Mesenchymal stem cell (in vitro differentiated cells and primary cell): ENCODE measurements around the gene RPS6KA2.

Experiments
- DNase-seq: peaks from one replicate; pipeline ENCODE4 v3.0.0-alpha.2; 2013
- H2AFZ ChIP-seq: one replicate; pipeline ENCODE4 v1.6.1; 2013; ENCODE audit warnings: low read depth, mild to moderate bottlenecking, control low read depth, inconsistent platforms, low read length, moderate library complexity
- H2AK5ac ChIP-seq: 2 replicates; pipeline ENCODE4 v1.6.1; 2013; ENCODE audit warnings: low read length, moderate library complexity, mild to moderate bottlenecking, inconsistent platforms; ENCODE audit not compliant: severe bottlenecking
- H2BK120ac ChIP-seq: one replicate; pipeline ENCODE4 v1.6.1; 2013; ENCODE audit warnings: low read depth, mild to moderate bottlenecking, inconsistent platforms, low read length, moderate library complexity
- H2BK12ac ChIP-seq, 2 experiments: one replicate each; pipeline ENCODE4 v1.6.1; 2013; ENCODE audit warnings: inconsistent platforms in 2 of 2, low read length in 2 of 2, mild to moderate bottlenecking in 2 of 2, moderate library complexity in 2 of 2, control low read depth in 1 of 2
- H2BK15ac ChIP-seq: one replicate; pipeline ENCODE4 v1.6.1; 2013; ENCODE audit warnings: mild to moderate bottlenecking, low read depth, inconsistent platforms; ENCODE audit not compliant: poor library complexity, severe bottlenecking
- H2BK5ac ChIP-seq: 2 replicates; pipeline ENCODE4 v1.6.1; 2013; ENCODE audit warnings: low read depth, mild to moderate bottlenecking, low read length, control low read depth, inconsistent platforms; ENCODE audit not compliant: poor library complexity, severe bottlenecking
- H3K14ac ChIP-seq, 2 experiments: one replicate each; pipeline ENCODE4 v1.6.1; 2013; ENCODE audit warnings: inconsistent platforms in 2 of 2, low read length in 2 of 2, control low read depth in 1 of 2, mild to moderate bottlenecking in 1 of 2, moderate library complexity in 1 of 2
- H3K18ac ChIP-seq, 2 experiments: one replicate each; pipeline ENCODE4 v1.6.1; 2013; ENCODE audit warnings: inconsistent platforms in 2 of 2, low read length in 2 of 2, control low read depth in 1 of 2, low read depth in 1 of 2, mild to moderate bottlenecking in 1 of 2
- H3K23ac ChIP-seq, 2 experiments: one replicate each; pipeline ENCODE4 v1.6.1; 2013; ENCODE audit warnings: inconsistent platforms in 2 of 2, low read length in 2 of 2, mild to moderate bottlenecking in 2 of 2, moderate library complexity in 2 of 2, control low read depth in 1 of 2
- H3K27ac ChIP-seq: 2 replicates; pipeline ENCODE4 v1.5.1; 2013; ENCODE audit warnings: mild to moderate bottlenecking, moderate library complexity, low read length, control low read depth, inconsistent platforms; ENCODE audit not compliant: poor library complexity, severe bottlenecking
- H3K27me3 ChIP-seq, 2 experiments: 2 replicates each; pipeline versions ENCODE4 v1.6.1 to v1.7.0; 2013; ENCODE audit warnings: low read length in 2 of 2, mild to moderate bottlenecking in 2 of 2, moderate library complexity in 2 of 2, control low read depth in 1 of 2, inconsistent platforms in 1 of 2; ENCODE audit not compliant: control insufficient read depth in 1 of 2, insufficient read depth in 1 of 2
- H3K36me3 ChIP-seq, 2 experiments: 2 replicates each; pipeline versions ENCODE4 v1.6.1 to v1.7.0; 2013; ENCODE audit warnings: low read length in 2 of 2, control low read depth in 1 of 2, inconsistent platforms in 1 of 2, low read depth in 1 of 2, mild to moderate bottlenecking in 1 of 2; ENCODE audit not compliant: insufficient read depth in 2 of 2, control insufficient read depth in 1 of 2
- H3K4ac ChIP-seq, 2 experiments: one replicate each; pipeline ENCODE4 v1.6.1; 2013; ENCODE audit warnings: inconsistent platforms in 2 of 2, low read length in 2 of 2, mild to moderate bottlenecking in 2 of 2, moderate library complexity in 2 of 2, control low read depth in 1 of 2, low read depth in 1 of 2
- H3K4me1 ChIP-seq: 2 replicates; pipeline ENCODE4 v1.6.1; 2013; ENCODE audit warnings: low read depth, low read length, control low read depth; ENCODE audit not compliant: control insufficient read depth, insufficient read depth
- H3K4me2 ChIP-seq: 2 replicates; pipeline ENCODE4 v1.6.1; 2013; ENCODE audit warnings: low read length, mild to moderate bottlenecking, inconsistent platforms; ENCODE audit not compliant: poor library complexity, severe bottlenecking
- H3K4me3 ChIP-seq, 2 experiments: 2 replicates each; pipeline versions ENCODE4 v1.5.1 to v1.7.0; 2013; ENCODE audit warnings: low read length in 2 of 2, mild to moderate bottlenecking in 2 of 2, control low read depth in 1 of 2, low read depth in 1 of 2; ENCODE audit not compliant: insufficient read depth in 1 of 2
- H3K79me1 ChIP-seq: replicated peaks from 2 replicates; pipeline ENCODE4 v1.6.1; 2013; ENCODE audit warnings: mild to moderate bottlenecking, control low read depth, low read length, inconsistent platforms; ENCODE audit not compliant: poor library complexity, severe bottlenecking
- H3K9ac ChIP-seq: 2 replicates; pipeline ENCODE4 v1.7.0; 2013; ENCODE audit warnings: mild to moderate bottlenecking, low read length, moderate library complexity
- H3K9me3 ChIP-seq: 2 replicates; pipeline ENCODE4 v1.7.0; 2013; ENCODE audit warnings: mild to moderate bottlenecking, low read length; ENCODE audit not compliant: control insufficient read depth
- H4K8ac ChIP-seq: one replicate; pipeline ENCODE4 v1.6.1; 2013; ENCODE audit warnings: inconsistent platforms, mild to moderate bottlenecking, low read length, moderate library complexity
- H4K91ac ChIP-seq: one replicate; pipeline ENCODE4 v1.6.1; 2013; ENCODE audit warnings: mild to moderate bottlenecking, low read length, inconsistent platforms
- WGBS: methylation state at CpG from one replicate; pipeline ENCODE4 v1.1.7; 2013; ENCODE audit warnings: mixed read lengths; 5-methylcytosine and 5-hydroxymethylcytosine counted together

RPS6KA2 gene

GRCh38 chr6:166382500-166382932 lies 244.5 kb downstream of the RPS6KA2 start:
- Histone ChIP-seq H3K4ac (no peak overlapping the region), H2AK5ac (no peak overlapping the region), H2AFZ (peak overlapping the region; percentile 66), H4K8ac (peak overlapping the region; percentile 72), H3K9ac (peak overlapping the region; percentile 80), H3K79me1 (peaks cover 11% of the 10 kb centered on the region), H3K9me3 (no peaks in the 10 kb centered on the region), H3K27ac (no peak overlapping the region), H3K18ac (peak overlapping the region in 1 of 2 experiments; percentile 52), H2BK120ac (no peak overlapping the region), H3K36me3 (no peaks in the 10 kb centered on the region), H3K4me2 (peak overlapping the region; percentile 99), H2BK5ac (no peak overlapping the region), H4K91ac (no peak overlapping the region), H2BK12ac (peak overlapping the region in 1 of 2 experiments; percentile 24), H3K27me3 (no peaks in the 10 kb centered on the region), H2BK15ac (peak overlapping the region; percentile 63), H3K4me3 (peak overlapping the region; percentile 88 to 99), H3K23ac (no peak overlapping the region), H3K4me1 (peaks cover 7% of the 10 kb centered on the region), H3K14ac (no peak overlapping the region)
- no peak for DNase-seq
- WGBS: under 1% methylated on average over 40 of the region's 46 CpGs

GRCh38 chr6:166381733-166382499 lies 245.1 kb downstream of the RPS6KA2 start:
- Histone ChIP-seq H2AFZ (peak overlapping the region; percentile 66), H3K27ac (no peak overlapping the region), H2BK12ac (peak overlapping the region in 1 of 2 experiments; percentile 3), H3K4me3 (peak overlapping the region; percentile 88 to 99), H3K36me3 (no peaks in the 10 kb centered on the region), H3K4me2 (peak overlapping the region; percentile 99), H4K91ac (no peak overlapping the region), H3K27me3 (no peaks in the 10 kb centered on the region), H3K4me1 (peaks cover 7% of the 10 kb centered on the region), H2BK15ac (no peak overlapping the region), H2BK120ac (no peak overlapping the region), H3K79me1 (peaks cover 14% of the 10 kb centered on the region), H2BK5ac (no peak overlapping the region), H3K18ac (peak overlapping the region in 1 of 2 experiments; percentile 46), H4K8ac (peak overlapping the region; percentile 36), H3K9me3 (no peaks in the 10 kb centered on the region), H3K23ac (peak overlapping the region in 1 of 2 experiments; percentile 87), H3K9ac (peak overlapping the region; percentile 80), H3K14ac (peak overlapping the region in 1 of 2 experiments; percentile 35), H3K4ac (no peak overlapping the region), H2AK5ac (no peak overlapping the region)
- peak; percentile 57 for DNase-seq
- under 1% methylated on average over 49 of the region's 49 CpGs for WGBS

- H2BK12ac ChIP-seq: no peak overlapping the region
- DNase-seq: no peak
- H3K36me3 ChIP-seq: no peaks in the 10 kb centered on the region
- H3K4me1 ChIP-seq: peaks cover 7% of the 10 kb centered on the region
- H2AK5ac ChIP-seq: no peak overlapping the region
- H2BK120ac ChIP-seq: no peak overlapping the region
- no peak overlapping the region for H3K14ac ChIP-seq
- H4K8ac ChIP-seq: no peak overlapping the region
- H2BK15ac ChIP-seq: no peak overlapping the region
- H3K4ac ChIP-seq: no peak overlapping the region
- H3K9me3 ChIP-seq: no peaks in the 10 kb centered on the region
- no peak overlapping the region for H3K23ac ChIP-seq
- peak overlapping the region; percentile 99 for H3K4me2 ChIP-seq
- no peak overlapping the region for H3K18ac ChIP-seq
- H4K91ac ChIP-seq: no peak overlapping the region
- no peaks in the 10 kb centered on the region for H3K27me3 ChIP-seq
- no peak overlapping the region for H2BK5ac ChIP-seq
- 78% methylated on average over 3 of the region's 6 CpGs for WGBS
- H3K4me3 ChIP-seq: peak overlapping the region in 1 of 2 experiments; percentile 99
- peaks cover 14% of the 10 kb centered on the region for H3K79me1 ChIP-seq
- peak overlapping the region; percentile 80 for H3K9ac ChIP-seq
- no peak overlapping the region for H3K27ac ChIP-seq
- no peak overlapping the region for H2AFZ ChIP-seq
Measured at GRCh38 chr6:166381381-166381732, 245.7 kb downstream of the RPS6KA2 start.

GRCh38 chr6:166379800-166380199 lies 247.3 kb downstream of the RPS6KA2 start:
- peaks cover 7% of the 10 kb centered on the region for H3K4me1 ChIP-seq
- no peak overlapping the region for H3K4me3 ChIP-seq
- H3K4me2 ChIP-seq: no peak overlapping the region
- H3K36me3 ChIP-seq: no peaks in the 10 kb centered on the region
- no peak overlapping the region for H2BK15ac ChIP-seq
- no peak overlapping the region for H3K14ac ChIP-seq
- H4K8ac ChIP-seq: no peak overlapping the region
- DNase-seq: no peak
- no peak overlapping the region for H3K4ac ChIP-seq
- no peak overlapping the region for H2BK12ac ChIP-seq
- H3K9me3 ChIP-seq: no peaks in the 10 kb centered on the region
- peaks cover 14% of the 10 kb centered on the region for H3K79me1 ChIP-seq
- no peak overlapping the region for H3K18ac ChIP-seq
- no peaks in the 10 kb centered on the region for H3K27me3 ChIP-seq
- no peak overlapping the region for H3K23ac ChIP-seq
- H2AK5ac ChIP-seq: no peak overlapping the region
- no peak overlapping the region for H2BK5ac ChIP-seq
- H3K27ac ChIP-seq: no peak overlapping the region
- 100% methylated on average over 3 of the region's 4 CpGs for WGBS
- no peak overlapping the region for H2BK120ac ChIP-seq
- no peak overlapping the region for H2AFZ ChIP-seq
- H3K9ac ChIP-seq: no peak overlapping the region
- H4K91ac ChIP-seq: no peak overlapping the region
